Neural crest cell (in vitro differentiated cells): Measurements from ENCODE around the gene SLC16A11. TPM values are rescaled to one million over a fixed set of nuclear protein-coding genes. Genes with fewer than 3 reads are reported as not detected.
A peak's percentile ranks its signal among the peaks of the same experiment; 100 is the strongest.
"Not testable (repeated sequence)": the region's sequence is repeated elsewhere in the genome, so short reads cannot be mapped to it uniquely, and the experiment has no call there.

Experiments used
- DNase-seq: peaks from one replicate; pipeline ENCODE4 v3.0.0; 2021; ENCODE audit warnings: low read depth, mixed read lengths, low spot score
- H3K27ac Mint-ChIP-seq: one replicate; pipeline ENCODE4 v1.8.0; 2021; ENCODE audit warnings: mild to moderate bottlenecking, mixed read lengths; ENCODE audit not compliant: unreplicated experiment
- H3K27me3 Mint-ChIP-seq: 2 replicates; pipeline ENCODE4 v1.8.0; 2021; ENCODE audit warnings: low read depth, mild to moderate bottlenecking, mixed read lengths
- H3K36me3 Mint-ChIP-seq: 2 replicates; pipeline ENCODE4 v1.8.0; 2021; ENCODE audit warnings: low read depth, mild to moderate bottlenecking, mixed read lengths
- H3K4me1 Mint-ChIP-seq: 2 replicates; pipeline ENCODE4 v1.8.0; 2021; ENCODE audit warnings: mixed read lengths
- H3K4me3 Mint-ChIP-seq: one replicate; pipeline ENCODE4 v1.8.0; 2021; ENCODE audit warnings: mild to moderate bottlenecking, mixed read lengths
- H3K9me3 Mint-ChIP-seq: 2 replicates; pipeline ENCODE4 v1.8.0; 2021; ENCODE audit warnings: mixed read lengths
- CTCF ChIP-seq: fragments of 200-600 bp; sonication (generic); conservative IDR thresholded peaks from 2 replicates; pipeline ENCODE4 v1.5.0; 2021; ENCODE audit warnings: antibody characterized with exemption, mild to moderate bottlenecking
- total RNA-seq: library from RNA; stranded (reverse); gene quantifications from 2 replicates; pipeline ENCODE4 v1.2.1, GENCODE V29; 2021

Gene SLC16A11
- total RNA-seq, 1 donor from 2014 or later, result not detected

- Mint-ChIP-seq H3K9me3 (peaks cover 7% of the 10 kb centered on the region), H3K4me3 (no peak overlapping the region), H3K27ac (peak overlapping the region; percentile 73), H3K36me3 (peaks cover 3% of the 10 kb centered on the region), H3K4me1 (peaks cover 17% of the 10 kb centered on the region), H3K27me3 (no peaks in the 10 kb centered on the region)
- no peak for TF ChIP-seq CTCF
- DNase-seq, result no peak
Measured at GRCh38 chr17:7063518-7064094, 19.7 kb upstream of the SLC16A11 start.

GRCh38 chr17:7060165-7060891 lies 16.4 kb upstream of the SLC16A11 start:
- Mint-ChIP-seq H3K27me3 (no peaks in the 10 kb centered on the region), H3K9me3 (no peaks in the 10 kb centered on the region), H3K4me3 (no peak overlapping the region), H3K27ac (no peak overlapping the region), H3K4me1 (peaks cover 17% of the 10 kb centered on the region), H3K36me3 (no peaks in the 10 kb centered on the region)
- no peak for DNase-seq
- no peak for TF ChIP-seq CTCF

- Mint-ChIP-seq H3K27ac (no peak overlapping the region), H3K36me3 (no peaks in the 10 kb centered on the region)
- TF ChIP-seq CTCF, result no peak
Measured at GRCh38 chr17:7058831-7059447, 15.0 kb upstream of the SLC16A11 start.

GRCh38 chr17:7056386-7056785 lies 12.5 kb upstream of the SLC16A11 start:
- Mint-ChIP-seq H3K27me3 (peaks cover 8% of the 10 kb centered on the region), H3K36me3 (no peaks in the 10 kb centered on the region), H3K9me3 (no peaks in the 10 kb centered on the region), H3K4me3 (no peak overlapping the region), H3K4me1 (peaks cover 4% of the 10 kb centered on the region), H3K27ac (no peak overlapping the region)
- no peak for TF ChIP-seq CTCF
- DNase-seq, result no peak

More at GRCh38 chr17:7058831-7059447, 15.0 kb upstream of the SLC16A11 start:
- no peaks in the 10 kb centered on the region for H3K9me3 Mint-ChIP-seq
- H3K4me1 Mint-ChIP-seq, result peaks cover 13% of the 10 kb centered on the region
- no peak overlapping the region for H3K4me3 Mint-ChIP-seq
- H3K27me3 Mint-ChIP-seq, result peaks cover 3% of the 10 kb centered on the region
- DNase-seq, result no peak

- H3K4me1 Mint-ChIP-seq, result peaks cover 26% of the 10 kb centered on the region
- DNase-seq, H3K27ac Mint-ChIP-seq, H3K4me3 Mint-ChIP-seq, H3K36me3 Mint-ChIP-seq, H3K9me3 Mint-ChIP-seq: not testable (repeated sequence)
- H3K27me3 Mint-ChIP-seq, result peaks cover 45% of the 10 kb centered on the region
Measured at GRCh38 chr17:7050583-7050982, 6.7 kb upstream of the SLC16A11 start.

- peaks cover 58% of the 10 kb centered on the region for H3K27me3 Mint-ChIP-seq
- H3K4me1 Mint-ChIP-seq, result peaks cover 26% of the 10 kb centered on the region
- no peak for TF ChIP-seq CTCF
- H3K27ac Mint-ChIP-seq, result no peak overlapping the region
- H3K9me3 Mint-ChIP-seq, result no peaks in the 10 kb centered on the region
- no peak overlapping the region for H3K4me3 Mint-ChIP-seq
- no peak for DNase-seq
- H3K36me3 Mint-ChIP-seq, result no peaks in the 10 kb centered on the region
Measured at GRCh38 chr17:7048968-7049367, 5.1 kb upstream of the SLC16A11 start.
